Liver (tissue), 2 donors: Measurements from ENCODE around the gene PLEKHF1.

Source experiments
- EGR1 ChIP-seq, 2 donors: IDR thresholded peaks; 2 replicates each; pipeline ENCODE4 v1.6.1; 2016 to 2018; ENCODE audit warnings: antibody characterized with exemption in 2 of 2, low read depth in 2 of 2
- TF ChIP-seq, protein P1 (sequence below): IDR thresholded peaks from 2 replicates; pipeline ENCODE4 v1.6.1; 2016; ENCODE audit warnings: antibody characterized with exemption
- donor health status: healthy.

DNA sequence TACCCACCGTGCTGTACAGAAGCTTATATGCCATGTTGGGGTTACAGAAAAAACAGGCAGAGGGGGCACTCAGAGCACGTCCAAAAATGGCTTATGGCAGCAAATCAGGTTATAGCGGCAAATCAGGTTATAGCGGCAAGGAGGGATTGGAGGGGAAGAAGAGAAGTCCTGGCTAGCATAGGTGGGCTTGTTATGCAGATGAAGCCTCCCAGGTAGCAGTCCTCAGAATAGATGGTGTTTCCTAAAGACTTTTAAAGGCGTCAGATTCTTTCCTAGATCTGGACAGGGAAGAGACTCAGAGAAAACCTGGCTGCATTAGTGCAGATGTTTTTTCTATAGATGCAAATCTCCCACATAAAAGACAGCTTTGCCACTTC, 19.8 kb upstream of the PLEKHF1 start:
- no peak for TF ChIP-seq EGR1 (IDR thresholded peaks at IDR 0.05; ENCODE audit: low read depth in 2 of 2)
- TF ChIP-seq, protein P1, sequence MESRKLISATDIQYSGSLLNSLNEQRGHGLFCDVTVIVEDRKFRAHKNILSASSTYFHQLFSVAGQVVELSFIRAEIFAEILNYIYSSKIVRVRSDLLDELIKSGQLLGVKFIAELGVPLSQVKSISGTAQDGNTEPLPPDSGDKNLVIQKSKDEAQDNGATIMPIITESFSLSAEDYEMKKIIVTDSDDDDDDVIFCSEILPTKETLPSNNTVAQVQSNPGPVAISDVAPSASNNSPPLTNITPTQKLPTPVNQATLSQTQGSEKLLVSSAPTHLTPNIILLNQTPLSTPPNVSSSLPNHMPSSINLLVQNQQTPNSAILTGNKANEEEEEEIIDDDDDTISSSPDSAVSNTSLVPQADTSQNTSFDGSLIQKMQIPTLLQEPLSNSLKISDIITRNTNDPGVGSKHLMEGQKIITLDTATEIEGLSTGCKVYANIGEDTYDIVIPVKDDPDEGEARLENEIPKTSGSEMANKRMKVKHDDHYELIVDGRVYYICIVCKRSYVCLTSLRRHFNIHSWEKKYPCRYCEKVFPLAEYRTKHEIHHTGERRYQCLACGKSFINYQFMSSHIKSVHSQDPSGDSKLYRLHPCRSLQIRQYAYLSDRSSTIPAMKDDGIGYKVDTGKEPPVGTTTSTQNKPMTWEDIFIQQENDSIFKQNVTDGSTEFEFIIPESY, result no peak
